NCI-H2196 (cell line): ENCODE measurements around the gene MTCL1.

Source experiments
- DNase-seq: peaks from one replicate; lab custom pipeline; 2025; ENCODE audit not compliant: unreplicated experiment; lab: John Stamatoyannopoulos, UW

Gene MTCL1

GRCh38 chr18:8686611-8687010 lies 18.7 kb upstream of the MTCL1 start:
- no peak for DNase-seq

DNA sequence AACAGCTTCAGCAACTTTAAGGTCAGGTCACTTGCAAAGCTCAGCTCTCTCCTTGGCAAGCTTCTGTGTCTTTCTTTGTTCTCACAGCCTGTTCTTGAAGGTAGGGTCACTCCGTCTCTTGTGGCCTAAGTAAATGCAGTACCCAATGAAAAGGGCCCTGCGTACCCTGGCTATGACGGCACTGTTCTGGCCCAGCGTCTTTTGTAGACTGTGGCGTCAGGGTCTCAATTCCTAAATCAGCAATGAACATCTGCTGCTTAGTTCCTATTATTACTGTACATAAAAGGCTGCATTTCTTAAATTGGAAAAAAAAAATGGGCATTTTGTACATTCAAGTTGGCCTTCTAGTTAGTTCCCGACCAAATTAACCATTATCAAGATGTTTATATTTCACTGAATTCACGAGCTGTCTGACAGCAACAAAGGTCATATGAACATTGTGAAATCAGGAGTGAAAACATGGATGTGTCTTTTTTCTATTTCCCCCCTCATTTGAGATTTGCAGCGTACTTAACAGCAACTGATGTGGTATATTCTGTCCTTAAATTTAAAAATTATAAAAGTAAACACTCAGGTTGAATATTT lies 17.0 kb upstream of the MTCL1 start:
- DNase-seq: no peak

GRCh38 chr18:8688816-8689215 lies 16.5 kb upstream of the MTCL1 start:
- DNase-seq: no peak

DNA sequence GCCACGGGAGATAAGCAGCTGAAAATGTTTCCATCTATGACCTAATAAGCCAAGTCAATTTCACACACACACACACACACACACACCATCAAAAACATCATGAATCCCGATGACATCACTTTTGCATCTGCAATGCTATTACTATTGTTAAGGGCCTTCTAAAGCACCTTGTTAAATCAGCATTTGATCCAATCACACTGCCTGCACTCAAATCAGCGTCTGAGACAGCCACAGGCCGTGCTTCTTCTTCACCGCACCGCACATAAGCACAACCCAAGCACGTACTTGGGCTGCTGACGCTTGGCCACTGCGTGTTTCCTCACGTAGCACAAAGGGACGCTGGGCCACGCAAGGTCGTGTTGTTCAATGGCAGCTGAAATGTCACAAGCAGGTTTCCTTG lies 15.8 kb upstream of the MTCL1 start:
- DNase-seq: no peak

DNA sequence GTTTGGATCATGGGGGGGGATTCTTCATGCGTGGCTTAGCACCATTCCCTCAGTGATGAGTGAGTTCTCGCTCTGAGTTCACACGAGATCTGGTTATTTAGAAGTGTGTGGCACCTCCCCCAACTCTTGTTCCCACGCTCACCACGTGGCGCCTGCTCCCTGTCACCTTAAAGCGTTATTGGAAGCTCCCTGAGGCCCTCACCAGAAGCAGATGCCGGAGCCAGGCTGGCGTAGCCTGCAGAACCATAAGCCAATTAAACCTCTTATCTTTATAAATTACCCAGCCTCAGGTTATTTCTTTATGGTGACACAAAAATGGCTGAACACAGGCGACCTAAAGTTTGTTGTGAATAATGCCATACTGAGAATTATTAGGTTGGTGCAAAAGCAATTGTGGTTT lies 10.5 kb upstream of the MTCL1 start:
- DNase-seq: no peak

GRCh38 chr18:8695932-8696517 lies 9.3 kb upstream of the MTCL1 start:
- DNase-seq: no peak

DNA sequence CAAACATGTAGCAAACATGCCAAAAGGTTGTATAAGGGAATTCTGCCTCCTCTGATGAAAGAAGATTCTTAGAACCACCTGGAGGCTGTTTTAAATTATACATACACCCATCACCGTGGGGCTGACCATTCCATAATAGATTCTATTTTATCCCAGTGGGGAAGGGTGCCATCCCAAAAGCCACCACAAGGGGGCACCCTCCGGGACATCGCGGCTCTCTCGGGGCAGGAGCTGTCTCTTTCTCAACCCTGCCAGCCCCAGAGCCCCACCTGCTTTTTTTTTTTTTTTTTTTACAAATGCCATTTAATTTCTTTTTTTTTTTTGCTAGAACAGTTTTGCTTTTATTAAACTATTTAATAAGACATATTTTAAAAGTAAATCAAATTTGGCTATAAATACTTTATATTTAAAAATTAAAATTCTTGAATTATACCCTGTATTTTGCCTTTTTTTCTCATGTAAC lies 8.6 kb upstream of the MTCL1 start:
- peak; percentile 74 for DNase-seq

DNA sequence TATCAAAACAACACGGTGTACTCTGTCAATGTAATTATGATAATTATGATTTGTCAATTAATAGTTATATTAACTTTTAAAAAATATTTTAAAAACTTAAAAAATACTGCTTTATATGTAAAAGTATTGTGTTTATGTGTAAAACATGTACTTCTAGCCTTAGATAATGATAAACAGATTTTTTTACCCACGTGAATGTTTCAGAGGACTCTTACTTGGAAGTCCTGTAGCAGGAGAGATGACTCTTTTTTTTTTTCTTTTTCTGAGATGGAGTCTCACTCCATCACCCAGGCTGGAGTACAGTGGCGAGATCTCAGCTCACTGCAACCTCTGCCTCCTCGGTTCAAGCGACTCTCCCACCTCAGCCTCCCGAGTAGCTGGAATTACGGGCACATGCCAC lies 6.2 kb upstream of the MTCL1 start:
- DNase-seq: no peak

- DNase-seq: no peak
Measured at GRCh38 chr18:8699948-8700347, 5.4 kb upstream of the MTCL1 start.

- no peak for DNase-seq
Measured at GRCh38 chr18:8701546-8702118, 3.7 kb upstream of the MTCL1 start.

DNA sequence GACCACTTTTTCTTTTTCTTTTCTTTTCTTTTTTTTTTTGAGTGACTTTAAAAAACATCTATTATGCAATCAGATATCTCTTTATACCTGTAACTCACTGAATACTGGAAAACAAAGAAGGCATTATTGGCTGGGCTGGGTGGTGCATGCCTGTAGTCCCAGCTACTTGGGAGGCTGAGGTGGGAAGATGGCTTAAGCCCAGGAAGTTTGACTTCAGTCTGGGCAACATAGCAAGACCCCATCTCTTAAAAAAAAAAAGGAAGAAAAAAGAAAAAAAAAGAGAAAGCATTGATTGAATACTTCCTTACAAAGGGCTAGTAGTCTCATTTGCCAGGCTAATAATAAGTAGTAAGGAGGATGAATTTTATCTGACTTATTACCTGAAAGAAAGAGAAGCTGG lies 2.7 kb upstream of the MTCL1 start:
- DNase-seq: no peak

- DNase-seq: no peak
Measured at GRCh38 chr18:8703092-8703709, 2.2 kb upstream of the MTCL1 start.

DNA sequence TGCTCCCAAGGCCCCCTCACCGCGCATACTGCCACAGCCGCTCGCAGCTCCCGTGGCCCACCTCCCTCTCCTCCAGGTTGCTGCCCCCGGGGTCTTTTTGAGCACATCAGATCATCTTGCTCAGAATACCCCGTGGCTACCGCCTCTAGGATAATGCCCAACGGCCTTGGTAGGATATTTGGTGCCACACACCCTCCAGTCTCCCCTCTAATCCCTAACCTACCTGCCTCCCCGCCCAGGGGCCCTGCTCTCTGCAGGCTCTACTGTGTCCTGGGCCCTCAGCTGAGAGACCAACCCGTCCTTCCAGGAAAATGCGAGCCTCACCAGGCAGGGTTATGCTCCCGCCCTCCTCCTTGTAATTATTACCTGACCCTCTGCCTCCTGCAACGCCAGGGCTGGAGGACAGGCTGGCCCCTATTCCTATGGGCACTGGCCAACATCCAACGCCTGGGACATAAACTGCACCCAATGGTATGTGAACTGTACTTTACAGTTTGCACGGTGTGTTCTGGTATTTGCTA lies 1.5 kb upstream of the MTCL1 start:
- DNase-seq: no peak

DNA sequence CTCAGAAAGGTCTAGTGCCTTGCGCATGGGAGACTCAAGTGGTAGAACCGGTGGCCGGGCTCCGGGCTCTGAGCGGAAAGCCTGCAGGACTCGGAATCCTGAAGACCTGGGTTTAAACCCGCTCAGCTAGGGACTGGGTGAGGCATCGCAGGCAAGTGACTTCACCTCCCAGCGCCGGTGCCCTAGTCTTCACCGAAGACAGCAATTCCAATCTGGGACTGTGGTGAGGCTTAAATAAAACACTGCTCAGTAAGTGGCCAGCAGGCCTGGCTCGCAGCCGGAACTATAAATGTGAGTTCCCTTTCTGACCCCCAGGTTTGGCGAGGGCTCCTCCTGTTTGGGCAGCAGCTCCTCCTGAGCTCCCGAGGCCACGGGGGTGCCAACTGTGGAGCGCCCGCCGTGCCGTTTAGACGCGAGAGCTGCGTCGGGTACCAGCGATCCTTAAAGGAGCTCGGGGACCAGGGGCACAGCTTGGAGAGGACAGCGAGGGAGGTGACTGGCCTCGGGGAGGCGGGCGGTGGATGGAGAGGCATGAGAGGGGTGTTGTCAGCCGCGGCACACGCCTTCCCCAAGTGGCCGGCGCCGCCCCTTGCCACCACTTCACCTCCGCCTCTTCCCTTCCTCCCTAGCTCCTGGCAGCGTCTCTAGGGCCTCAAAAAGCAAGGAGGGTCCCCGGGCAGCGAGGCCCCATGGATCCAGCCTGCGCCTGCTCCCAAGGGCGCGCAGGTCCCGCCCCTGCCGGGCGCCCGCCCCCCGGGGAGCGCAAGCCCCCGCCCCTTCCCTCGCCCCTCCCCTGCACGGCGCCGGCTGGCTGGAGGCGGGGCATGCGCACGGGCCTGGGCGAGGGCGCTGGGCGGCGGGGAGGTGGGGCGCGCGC lies 757 bp upstream of the MTCL1 start:
- peak; percentile 96 for DNase-seq

DNA sequence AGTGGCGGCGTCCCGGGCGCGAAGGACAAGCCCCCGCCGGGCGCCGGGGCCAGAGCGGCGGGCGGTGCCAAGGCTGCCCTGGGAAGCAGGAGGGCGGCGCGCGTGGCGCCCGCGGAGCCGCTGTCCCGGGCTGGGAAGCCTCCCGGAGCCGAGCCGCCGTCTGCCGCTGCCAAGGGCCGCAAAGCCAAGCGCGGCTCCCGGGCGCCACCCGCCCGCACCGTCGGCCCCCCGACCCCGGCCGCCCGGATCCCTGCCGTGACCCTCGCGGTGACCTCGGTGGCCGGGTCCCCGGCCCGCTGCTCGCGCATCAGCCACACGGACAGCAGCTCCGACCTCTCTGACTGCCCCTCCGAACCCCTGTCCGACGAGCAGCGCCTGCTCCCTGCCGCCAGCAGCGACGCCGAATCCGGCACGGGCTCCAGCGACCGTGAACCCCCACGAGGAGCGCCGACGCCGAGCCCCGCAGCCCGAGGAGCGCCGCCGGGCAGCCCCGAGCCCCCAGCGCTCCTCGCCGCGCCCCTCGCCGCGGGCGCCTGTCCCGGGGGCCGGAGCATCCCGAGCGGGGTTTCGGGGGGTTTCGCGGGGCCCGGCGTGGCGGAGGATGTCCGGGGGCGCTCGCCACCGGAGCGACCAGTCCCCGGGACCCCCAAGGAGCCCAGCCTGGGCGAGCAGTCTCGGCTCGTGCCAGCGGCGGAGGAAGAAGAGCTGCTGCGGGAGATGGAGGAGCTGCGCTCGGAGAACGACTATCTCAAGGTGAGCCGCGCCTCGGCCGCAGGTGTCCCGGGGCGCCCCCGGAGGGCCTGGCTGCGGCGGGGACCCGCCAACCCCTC lies 820 bp downstream of the MTCL1 start:
- DNase-seq: no peak

GRCh38 chr18:8706791-8707555 lies 1.6 kb downstream of the MTCL1 start:
- DNase-seq: no peak

GRCh38 chr18:8707556-8708300 lies 2.4 kb downstream of the MTCL1 start:
- no peak for DNase-seq

DNA sequence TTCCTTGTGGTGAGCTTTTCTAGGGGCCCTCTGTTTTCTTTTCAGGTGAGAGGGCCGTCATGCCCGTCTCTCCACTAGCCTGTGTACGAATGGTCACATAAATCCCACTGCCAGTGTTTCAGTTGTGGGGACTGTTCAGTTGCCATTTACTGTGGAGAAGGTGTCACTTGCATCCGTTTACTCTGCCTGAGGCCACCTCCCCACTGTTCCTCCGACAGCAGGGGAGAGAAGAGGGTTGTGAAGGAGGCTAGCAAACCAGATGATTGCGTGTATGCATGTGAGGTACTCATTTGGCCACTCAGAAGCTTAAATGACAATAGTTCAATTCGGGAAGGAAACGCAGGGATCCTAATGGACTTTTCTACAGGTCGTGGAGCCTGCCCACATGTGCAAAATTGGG lies 3.3 kb downstream of the MTCL1 start:
- no peak for DNase-seq
